GM18508 (cell line): ENCODE measurements around the gene SEPTIN2.
A peak's percentile ranks its signal among the peaks of the same experiment; 100 is the strongest.
"Not testable (repeated sequence)": the region's sequence is repeated elsewhere in the genome, so short reads cannot be mapped to it uniquely, and the experiment has no call there.

Experiments used
- ATAC-seq: cut with Tn5 transposase; IDR thresholded peaks from one replicate; pipeline ENCODE4 v1.9.1; 2021; ENCODE audit warnings: moderate number of reproducible peaks; ENCODE audit not compliant: insufficient read depth, unreplicated experiment

SEPTIN2 gene

DNA sequence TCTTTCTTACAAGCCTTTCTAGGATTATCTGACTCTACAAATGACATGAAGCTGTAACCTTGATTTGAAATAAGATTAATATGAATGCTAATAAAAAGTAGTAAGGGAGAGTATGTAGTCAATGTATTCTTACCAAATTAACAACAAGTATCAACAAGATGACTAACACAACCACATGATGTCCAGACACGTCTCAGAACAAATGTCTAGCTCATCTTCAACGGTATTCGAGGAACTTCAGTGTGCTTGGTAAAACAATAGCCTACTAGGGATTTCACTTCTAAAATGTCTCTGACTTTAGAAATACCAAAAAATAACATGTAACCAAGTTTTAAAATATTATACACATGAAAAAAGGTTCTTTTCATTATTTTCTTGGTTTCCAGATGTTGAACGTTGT lies 3.6 kb upstream of the SEPTIN2 start:
- ATAC-seq = no peak

DNA sequence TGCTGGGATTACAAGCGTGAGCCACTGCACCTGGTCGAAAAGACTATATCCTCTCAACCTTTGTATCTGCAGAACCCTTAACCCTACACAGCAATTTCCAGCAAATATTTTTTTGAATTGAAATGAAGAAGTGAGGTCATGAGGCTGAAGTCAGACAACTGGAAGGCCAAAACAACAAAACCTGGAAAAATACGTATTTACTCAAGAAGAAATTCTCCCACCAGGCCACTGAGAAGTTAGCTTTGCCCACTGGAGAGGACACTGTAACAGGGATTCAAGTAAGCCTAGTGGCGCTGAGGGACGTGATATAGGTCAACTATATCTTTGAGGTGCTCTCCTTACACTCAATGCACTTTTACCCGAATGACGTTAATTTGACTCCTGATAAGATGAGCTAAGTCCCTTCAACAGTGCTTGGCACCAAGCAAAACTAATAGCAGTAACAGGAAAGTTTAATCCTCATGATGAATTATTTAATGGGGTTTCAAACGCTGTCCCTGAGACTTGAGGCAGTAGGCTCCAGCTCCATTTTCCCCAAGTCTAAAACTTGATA lies 2.1 kb upstream of the SEPTIN2 start:
- ATAC-seq = no peak

DNA sequence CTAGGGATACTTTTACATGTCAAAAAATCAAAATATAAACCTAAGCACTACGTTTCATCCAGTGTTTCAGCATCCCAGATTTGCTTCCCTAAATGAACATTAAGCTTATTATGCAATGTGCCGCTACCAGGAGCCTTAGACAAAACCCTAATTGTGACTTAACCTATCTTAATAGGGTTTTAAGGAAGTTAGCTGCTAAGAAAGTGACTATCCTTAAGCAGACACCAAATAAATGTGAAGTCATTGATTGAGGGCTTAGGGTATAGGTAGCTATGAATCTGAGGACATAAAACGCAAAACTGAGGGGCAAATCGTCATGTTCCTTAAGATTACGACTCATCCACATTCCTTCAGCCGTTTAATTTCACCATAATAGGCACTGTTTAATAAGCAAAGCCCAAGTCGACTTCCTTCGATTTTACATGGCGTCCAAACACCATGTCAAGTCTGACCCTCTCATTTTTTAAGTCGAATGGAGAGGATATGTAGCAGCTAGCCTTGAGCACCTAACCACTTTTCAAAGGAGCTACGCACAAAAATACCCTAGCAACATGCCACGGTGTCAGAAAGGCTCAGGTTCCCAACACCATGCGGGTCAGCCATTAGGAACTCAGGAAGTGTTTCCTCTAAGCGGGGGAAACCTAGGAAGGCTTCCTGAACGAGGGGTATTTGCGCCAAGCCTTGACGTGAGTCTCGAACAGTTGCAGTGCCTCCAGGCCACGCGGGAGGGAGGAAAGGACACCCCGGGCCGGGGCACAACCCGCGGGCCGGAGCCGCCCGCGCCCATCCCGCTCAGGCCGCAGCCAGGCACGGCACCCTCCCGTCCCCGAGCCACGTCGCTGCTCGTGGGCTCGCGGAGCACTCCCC lies 1.3 kb upstream of the SEPTIN2 start:
- ATAC-seq = no peak

DNA sequence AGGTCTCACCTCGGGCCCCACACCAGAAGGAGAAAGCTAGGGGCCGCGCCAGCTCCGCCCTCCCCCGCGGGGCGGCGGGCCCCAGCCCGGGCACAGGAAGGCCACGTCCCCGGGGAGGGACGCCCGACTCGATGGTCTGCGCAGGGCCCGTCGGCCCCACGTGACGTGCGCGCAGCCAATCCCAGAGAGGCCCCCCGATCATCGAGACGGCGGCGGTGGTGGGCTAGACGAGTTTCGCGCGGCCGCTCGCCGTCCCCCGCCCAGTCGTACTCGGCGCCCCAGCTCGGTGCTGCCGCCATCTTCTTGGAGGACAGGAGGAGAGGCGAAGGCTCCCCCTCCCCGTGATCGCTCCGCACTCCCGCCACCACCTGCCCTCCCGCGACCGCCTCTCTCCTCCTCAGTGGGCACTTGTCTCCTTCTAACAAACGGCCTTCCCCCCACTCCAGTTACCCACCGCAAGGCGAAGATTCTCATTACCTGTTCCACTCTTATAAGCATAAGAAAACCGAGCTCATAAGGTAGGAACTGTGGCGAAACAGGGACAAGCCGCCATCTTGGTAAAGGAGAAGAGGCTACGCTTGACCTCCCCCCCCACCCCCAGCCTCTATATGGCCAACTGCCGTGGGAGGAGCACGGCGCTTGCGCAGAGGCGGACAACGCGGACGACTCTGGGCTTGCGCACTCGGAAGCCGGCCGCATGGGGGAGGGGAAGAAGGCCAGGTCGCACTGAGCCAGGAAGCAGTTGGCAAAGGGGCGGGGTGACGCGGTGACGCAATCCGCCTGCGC lies 439 bp upstream of the SEPTIN2 start, which contains the start of gene HDLBP:
Gene HDLBP (minus strand): TSS at position 580 of the 786 bp plus-strand sequence. CDS start 48,803 bp downstream, outside the sequence.
- peak; percentile 55 for ATAC-seq

DNA sequence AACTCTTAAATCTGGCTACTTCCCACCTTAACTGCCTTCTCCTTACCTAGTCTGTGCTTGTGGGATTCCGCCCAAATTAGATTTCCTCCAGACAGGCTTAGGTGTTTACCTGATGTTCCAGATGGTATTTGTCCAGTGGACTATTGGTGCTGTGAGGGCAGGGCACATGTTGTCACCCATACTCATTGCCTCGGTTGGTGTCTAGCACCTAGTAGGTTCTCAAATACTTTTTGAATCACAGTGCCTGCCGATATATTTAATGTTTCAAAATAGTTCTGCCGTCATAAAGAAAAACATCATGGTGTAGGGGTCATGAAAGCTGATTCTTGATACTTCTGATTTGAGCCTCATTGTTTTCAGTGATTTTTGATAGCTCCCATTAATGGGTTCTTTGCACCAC lies 1.1 kb downstream of the SEPTIN2 start:
- ATAC-seq = no peak

DNA sequence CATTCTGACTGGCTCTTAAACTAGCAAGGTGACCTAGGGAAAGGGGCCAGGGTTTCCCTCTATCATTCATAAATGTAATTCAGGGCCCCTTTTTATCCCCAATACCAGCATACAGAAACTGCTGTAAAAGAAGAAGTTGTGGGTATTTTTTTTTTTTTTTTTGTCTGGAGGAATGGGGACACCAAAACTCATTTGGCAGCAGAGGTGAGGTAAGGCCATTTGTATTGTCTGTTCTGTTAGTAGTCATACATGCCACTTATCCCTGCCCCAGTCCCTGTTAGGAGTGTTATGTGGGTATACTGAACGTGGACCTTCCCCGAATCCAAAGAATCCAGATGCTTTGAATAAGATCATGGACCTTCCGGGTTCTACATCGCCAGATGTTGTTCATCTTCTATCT lies 1.7 kb downstream of the SEPTIN2 start:
- no peak for ATAC-seq

DNA sequence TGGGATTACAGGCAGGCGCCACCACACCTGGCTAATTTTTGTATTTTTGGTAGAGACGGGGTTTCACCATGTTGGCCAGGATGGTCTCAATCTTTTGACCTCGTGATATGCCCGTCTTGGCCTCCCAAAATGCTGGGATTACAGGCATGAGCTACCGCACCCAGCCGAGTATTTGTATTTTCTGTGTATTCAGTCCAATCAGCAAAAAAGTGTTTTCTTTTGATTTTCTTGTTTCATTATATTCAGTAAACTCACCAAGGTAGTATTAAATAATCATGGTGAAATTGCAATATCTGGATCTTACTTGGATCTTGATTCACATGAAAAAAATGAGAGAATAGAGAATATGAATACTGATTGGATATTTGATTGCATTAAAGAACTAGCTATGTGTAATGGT lies 3.1 kb downstream of the SEPTIN2 start:
- ATAC-seq = not testable (repeated sequence)

DNA sequence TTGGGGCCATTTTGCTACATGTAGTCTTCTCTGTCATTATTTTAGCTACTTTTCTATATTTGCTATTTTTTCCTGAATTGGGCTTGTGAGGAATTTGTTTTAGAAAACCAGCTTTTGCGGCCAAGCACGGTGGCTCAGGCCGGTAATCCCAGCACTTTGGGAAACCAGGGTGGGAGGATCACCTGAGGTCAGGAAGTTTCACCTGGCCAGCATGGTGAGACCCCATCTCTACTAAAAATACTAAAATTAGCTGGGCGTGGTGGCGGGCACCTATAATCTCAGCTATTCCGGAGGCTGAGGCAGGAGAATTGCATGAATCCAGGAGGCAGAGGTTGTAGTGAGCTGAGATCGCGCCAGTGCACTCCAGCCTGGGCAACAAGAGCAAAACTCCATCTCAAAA lies 4.7 kb downstream of the SEPTIN2 start:
- no peak for ATAC-seq

DNA sequence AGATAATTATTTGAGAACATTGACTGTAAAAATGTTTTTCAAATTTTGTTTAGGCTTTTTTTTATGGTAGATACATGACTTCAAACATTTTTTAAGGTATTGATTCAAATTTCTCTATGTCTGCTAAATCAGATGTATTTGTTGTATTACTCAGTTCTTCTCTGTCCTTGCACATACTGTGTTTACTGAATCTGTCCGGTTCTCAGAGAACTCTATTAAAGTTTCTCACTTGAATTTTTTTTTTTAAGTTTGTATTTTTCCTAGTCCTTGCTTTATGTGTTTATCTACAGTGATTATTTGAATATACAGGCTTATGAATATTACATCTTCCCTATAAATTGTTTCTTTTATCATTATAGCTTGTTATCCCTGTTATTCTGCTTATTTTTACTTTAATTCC lies 5.3 kb downstream of the SEPTIN2 start:
- ATAC-seq = no peak

DNA sequence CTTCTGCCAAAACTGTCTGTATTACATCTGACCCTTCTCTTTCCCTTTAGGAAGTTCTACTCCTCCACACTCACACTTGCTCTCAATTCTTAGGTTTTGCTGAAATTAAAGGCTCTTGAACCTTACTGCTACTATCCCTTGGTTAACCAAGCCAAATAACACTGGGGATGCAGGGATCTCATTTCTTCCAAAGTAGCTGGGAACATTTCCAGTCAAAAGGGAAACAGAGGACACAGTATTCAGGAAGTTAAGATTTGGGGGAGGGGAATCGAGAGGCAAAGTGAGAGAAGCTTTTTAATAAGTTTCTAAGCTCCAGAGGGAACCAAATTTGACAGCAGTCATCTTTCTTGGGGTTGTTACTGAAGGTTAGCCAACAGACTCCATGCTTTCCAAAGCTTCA lies 6.2 kb downstream of the SEPTIN2 start:
- no peak for ATAC-seq

DNA sequence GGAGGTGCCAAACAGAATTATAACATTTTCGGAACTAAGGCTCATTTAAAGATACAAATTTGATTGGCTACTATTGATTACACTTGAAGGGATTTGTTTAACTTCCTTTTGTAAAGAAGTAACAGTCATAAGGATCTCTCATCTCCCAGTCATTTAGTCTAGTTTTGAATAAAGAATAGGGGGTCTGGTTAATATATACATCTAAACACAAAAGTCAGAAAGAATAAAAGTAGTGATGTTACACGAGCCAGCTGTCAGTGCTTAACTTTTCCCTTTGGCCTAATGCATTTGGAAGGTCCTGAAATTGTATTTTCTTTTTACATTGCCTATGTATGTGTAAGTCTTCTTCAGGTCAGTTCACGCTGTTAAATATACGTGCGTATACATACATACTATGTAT lies 8.1 kb downstream of the SEPTIN2 start:
- no peak for ATAC-seq

DNA sequence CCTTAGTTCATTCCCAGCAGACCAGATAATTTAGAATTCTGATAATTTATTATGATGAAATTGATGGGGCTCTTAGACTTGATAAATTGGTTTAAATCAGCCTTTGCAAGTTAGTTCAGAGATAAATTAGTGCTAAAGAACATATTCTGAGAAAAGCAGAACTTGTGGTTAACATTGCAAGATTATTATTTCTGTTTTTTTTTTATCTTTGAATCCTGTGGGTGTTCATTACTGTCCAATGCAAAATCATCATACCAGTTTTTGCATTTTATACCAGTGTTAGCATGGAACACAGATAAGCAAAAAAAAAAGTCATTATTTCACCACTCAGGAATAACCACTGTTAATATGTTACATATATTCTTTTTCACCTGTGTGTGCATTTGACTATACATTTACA lies 9.1 kb downstream of the SEPTIN2 start:
- no peak for ATAC-seq

DNA sequence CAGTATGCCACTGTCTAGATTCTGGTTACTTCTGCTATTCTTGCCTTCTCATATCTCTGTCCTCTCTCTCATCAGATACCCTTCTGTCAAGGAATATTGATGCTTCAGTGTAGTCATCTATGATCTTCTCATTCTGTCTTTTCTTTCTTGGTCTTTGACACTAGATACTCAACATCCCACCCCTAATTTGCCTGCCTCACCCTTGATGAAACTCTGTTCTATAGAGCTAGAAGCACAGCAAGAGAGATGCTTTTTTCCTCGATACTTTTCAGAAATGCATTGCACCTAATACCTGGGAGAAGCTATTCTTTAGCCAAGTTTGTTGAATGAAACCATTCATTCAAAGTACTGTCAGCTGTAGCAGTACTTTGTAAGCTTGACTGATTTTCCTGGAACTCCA lies 9.5 kb downstream of the SEPTIN2 start:
- ATAC-seq = no peak

DNA sequence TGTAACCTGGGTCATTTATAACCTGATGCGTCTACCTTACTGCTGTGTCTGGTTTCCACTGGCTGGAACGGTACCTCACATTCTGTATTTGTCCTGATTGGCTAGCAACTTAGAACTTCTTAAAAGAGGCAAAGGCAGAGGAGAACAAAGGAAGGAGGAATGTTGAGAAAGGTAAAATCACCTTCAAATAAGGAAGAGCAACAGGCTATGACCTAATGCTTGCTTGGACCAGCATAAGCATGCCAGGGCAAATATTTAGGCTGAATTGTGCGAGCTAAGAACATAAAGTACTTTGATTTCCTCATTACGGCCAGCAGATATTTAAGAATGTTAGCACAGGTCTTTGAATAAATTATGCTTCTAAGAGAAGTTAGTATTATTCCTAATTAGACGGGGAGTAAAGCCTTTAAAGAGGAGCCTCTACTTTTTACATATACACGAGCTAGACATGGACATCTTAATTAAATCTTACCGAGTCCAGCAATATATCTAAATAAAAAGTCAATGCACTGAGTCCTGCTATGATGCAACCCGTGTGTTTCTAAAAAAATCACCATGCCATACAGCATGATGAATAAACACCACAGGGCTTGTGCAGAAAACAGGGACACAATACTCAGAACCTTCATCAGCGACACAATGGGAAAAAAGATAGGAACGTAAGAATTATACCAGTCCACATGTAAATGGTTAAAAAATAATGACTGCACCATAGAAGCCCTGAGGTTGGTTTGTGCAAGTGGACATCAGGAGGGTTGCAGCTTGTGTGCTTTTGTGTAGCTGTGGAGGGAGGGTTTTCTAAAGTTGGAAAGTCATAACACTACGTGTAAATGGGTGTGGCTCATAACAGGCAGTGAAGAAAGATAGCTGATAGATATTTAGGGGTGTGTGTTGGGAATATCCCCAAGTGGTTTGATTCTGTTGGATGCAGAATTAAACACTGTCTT lies 14.2 kb downstream of the SEPTIN2 start:
- ATAC-seq = no peak

DNA sequence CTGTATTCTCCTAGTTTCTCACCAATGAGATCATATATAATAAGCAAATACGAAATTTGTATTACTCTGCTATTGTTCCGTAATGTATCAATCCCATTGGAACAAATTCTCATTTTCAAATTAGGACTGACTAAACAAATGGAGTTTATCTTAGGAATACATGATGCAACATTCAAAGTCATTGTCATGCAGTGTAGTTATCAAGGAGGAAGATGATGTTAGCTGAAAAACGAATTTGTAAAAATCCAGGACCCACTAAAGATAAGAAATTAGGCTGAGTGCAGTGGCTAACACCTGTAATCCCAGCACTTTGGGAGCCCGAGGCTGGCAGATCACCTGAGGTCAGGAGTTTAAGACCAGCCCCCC lies 14.9 kb downstream of the SEPTIN2 start:
- ATAC-seq = no peak

DNA sequence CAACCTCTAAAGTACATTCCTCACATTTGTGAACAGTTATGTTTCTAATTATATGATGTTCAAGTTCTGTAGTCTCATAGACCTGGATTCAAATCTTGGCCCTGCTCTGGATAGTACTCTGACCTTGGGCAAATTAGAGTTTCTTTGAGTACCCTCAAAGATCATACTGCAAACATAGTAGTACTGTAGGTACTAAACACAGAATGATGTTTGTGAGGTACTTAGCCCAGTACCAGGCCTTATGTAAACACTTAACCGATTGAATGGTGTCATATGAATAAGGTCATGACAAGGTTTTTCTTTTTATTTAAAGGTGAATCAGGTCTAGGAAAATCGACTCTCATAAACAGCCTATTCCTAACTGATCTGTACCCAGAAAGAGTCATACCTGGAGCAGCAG lies 19.1 kb downstream of the SEPTIN2 start:
- ATAC-seq = no peak

DNA sequence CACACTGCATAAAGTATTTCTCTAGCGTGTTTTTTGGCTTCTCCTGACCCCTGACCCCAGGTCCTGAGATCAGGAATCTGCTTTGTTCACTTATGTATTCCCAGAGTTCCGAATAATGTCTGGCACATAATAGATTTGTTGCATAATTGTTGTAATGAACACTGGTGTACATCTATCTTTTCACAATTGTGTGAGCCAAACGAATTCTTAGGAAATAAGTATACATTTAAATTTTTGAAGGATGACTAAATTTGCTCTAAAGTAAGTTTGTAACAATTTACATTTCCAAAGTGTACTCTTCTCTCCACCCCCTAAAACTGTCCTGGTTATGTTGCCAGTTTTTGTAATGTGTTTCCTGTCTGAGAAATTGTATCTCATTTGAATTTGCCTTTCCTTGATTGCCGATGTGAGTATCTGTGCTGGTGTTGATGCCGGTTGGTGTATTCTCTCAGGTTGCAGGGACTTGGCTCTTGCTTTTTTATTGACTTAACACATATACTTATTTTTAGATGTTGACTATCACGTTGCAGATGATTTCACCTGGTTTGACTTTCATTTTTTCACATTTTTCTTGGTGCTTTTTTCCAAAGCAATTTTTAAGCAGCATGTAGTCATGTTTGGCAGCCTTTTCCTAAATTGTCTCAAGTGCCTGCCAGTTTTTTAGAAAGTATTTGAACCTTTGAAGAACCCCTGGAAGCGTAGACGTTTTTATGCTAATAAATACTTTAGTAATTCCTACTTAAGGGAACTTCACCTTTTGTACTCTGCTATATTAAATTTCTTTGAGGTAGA lies 24.3 kb downstream of the SEPTIN2 start:
- no peak for ATAC-seq

DNA sequence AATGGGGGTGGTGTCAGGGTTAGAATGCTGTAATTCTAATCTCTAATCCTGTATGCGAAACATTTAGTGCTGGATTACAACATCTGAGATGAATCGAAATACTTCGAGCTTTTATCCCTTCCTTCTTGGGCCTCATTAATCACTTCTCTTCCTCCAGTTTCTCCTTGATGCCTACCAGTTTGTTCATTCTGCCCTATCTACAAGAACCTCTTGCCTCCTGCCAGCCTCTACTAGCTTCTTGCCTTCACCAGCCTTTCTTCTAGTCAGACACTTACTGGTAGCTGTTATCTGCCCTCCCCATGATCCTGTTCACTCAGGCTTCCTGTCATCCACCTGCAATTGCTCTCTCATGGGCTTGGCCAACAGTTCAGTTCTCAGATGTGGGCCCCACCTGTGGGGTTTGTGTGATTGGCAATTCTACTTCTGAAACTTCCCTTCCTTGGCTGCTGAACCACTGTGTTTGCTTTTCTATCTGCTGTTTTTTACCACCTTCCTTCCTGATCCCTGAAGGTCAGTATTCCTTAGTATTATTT lies 25.0 kb downstream of the SEPTIN2 start:
- ATAC-seq = no peak
